ENCODE data around the gene GLT1D1. TPM values are rescaled to one million over a fixed set of nuclear protein-coding genes. Genes with fewer than 3 reads are reported as not detected.

GLT1D1 gene
- total RNA-seq, 1 experiment from 2014 or later, result not detected

DNA sequence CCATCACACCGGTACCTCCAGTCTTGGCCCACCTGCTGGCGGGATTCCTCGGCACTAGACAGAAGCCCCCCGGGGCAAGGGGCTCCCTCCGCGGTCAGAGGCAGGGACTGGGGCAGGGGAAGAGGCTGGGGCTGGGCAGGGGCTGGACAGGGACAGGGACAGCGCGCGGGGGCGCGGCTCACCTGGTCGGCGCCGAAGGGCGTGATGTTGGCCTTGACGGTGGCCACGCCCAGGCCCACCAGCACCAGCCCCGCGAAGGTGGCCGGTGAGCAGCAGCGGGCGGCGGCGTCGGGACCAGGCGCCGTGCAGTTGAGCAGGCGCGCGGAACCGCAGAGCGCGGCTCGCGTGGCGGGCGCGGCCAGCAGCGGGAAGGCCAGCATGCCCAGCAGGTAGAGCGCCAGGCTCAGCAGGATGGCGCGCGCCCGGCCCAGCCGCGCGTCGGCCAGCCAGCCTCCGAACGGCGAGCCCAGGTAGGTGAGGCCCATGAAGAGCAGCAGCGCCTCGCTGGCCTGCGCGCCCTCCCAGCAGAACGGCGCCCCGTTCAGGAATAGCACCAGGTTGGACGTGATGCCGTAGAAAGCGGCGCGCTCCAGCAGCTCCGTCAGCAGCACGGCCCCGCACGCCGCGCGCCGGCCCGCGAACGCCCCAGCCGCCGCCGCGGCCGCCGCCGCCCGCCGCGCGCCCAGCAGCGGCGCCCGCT lies 29.9 kb upstream of the GLT1D1 start (continued):
- TF ChIP-seq, protein P1, sequence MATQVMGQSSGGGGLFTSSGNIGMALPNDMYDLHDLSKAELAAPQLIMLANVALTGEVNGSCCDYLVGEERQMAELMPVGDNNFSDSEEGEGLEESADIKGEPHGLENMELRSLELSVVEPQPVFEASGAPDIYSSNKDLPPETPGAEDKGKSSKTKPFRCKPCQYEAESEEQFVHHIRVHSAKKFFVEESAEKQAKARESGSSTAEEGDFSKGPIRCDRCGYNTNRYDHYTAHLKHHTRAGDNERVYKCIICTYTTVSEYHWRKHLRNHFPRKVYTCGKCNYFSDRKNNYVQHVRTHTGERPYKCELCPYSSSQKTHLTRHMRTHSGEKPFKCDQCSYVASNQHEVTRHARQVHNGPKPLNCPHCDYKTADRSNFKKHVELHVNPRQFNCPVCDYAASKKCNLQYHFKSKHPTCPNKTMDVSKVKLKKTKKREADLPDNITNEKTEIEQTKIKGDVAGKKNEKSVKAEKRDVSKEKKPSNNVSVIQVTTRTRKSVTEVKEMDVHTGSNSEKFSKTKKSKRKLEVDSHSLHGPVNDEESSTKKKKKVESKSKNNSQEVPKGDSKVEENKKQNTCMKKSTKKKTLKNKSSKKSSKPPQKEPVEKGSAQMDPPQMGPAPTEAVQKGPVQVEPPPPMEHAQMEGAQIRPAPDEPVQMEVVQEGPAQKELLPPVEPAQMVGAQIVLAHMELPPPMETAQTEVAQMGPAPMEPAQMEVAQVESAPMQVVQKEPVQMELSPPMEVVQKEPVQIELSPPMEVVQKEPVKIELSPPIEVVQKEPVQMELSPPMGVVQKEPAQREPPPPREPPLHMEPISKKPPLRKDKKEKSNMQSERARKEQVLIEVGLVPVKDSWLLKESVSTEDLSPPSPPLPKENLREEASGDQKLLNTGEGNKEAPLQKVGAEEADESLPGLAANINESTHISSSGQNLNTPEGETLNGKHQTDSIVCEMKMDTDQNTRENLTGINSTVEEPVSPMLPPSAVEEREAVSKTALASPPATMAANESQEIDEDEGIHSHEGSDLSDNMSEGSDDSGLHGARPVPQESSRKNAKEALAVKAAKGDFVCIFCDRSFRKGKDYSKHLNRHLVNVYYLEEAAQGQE (IDR thresholded peaks at IDR 0.05; ENCODE audit: low read depth), result no peak; the same call in 1 of the 2 replicates

DNA sequence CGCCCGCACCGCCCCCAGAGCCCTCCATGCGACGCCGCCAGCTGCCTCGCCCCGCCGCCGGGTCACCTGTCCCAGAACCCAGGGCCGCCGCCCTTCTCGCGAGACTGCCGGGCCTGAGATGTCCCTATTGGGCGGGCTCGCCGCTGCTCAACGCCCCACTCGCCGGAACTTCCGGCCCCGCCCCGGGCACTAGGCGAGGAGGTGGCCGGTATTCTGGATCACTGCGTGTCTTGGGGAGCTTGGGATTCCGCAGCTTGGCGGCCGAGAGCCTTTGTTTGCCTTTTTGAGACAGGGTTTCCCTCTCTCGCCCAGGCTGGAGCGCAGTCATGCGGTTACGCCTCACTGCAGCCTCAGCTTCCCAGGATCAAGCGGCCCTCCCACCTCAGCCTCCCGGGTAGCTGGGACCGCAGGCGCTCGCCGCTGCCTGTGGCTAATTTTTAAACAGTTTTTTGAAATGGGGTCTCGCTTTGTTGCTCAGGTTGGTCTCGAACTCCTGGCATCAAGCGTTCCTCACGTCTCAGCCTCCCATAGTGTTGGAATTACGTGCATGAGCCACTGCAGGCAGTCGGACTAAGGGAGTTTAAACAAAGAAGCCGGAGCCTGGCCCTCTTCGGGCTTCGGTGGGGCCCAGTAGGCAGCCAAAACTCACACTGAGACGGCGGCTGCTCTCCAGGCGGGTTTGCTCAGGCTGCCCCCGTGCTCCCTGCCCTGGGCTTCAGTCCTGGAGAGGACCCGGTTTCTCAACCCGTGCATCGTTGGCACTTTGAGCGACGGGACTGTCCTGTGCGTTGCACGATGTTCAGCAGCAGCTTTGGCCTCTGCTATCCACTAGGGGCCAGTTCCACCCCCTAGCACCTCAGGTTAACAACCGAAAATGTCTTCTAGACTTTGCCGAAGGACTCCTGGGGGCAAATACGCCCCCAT lies 29.1 kb upstream of the GLT1D1 start, which contains the start of gene SLC15A4:
Gene SLC15A4, minus strand, starts transcription at position 43 of the 924 bp plus-strand sequence. Its CDS starts 15 bp downstream, at position 28.
- POLR2A ChIA-PET, result interaction anchor here (0.9 kb wide), 2 partner anchors 9 to 14 kb away, joined by 3 read pairs; no protein-coding TSS in a partner anchor
- intact Hi-C loops (cut with micrococcal nuclease), result loop anchor here (5.0 kb wide), 1 partner anchor 42 kb away; no protein-coding TSS in a partner anchor
- TF ChIP-seq POLR2A (IDR thresholded peaks at IDR 0.05; ENCODE audit: borderline replicate concordance, extremely low read depth, insufficient read depth, insufficient read length), result peak; percentile 70
- TF ChIP-seq, protein P2, sequence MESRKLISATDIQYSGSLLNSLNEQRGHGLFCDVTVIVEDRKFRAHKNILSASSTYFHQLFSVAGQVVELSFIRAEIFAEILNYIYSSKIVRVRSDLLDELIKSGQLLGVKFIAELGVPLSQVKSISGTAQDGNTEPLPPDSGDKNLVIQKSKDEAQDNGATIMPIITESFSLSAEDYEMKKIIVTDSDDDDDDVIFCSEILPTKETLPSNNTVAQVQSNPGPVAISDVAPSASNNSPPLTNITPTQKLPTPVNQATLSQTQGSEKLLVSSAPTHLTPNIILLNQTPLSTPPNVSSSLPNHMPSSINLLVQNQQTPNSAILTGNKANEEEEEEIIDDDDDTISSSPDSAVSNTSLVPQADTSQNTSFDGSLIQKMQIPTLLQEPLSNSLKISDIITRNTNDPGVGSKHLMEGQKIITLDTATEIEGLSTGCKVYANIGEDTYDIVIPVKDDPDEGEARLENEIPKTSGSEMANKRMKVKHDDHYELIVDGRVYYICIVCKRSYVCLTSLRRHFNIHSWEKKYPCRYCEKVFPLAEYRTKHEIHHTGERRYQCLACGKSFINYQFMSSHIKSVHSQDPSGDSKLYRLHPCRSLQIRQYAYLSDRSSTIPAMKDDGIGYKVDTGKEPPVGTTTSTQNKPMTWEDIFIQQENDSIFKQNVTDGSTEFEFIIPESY (IDR thresholded peaks at IDR 0.05; ENCODE audit: extremely low read depth, insufficient replicate concordance, low read length), result peak; percentile 98
- no peak for TF ChIP-seq SRF (IDR thresholded peaks at IDR 0.05; ENCODE audit: low read depth)
- no peak for TF ChIP-seq EGR1 (IDR thresholded peaks at IDR 0.05; ENCODE audit: low read depth)
- TF ChIP-seq POLR2AphosphoS5 (IDR thresholded peaks at IDR 0.05; ENCODE audit: low read depth, low read length), result peak; percentile 99
- peak; percentile 57 for TF ChIP-seq YY1 (IDR thresholded peaks at IDR 0.05; ENCODE audit: extremely low read depth, insufficient replicate concordance, low read depth, low read length)
- TF ChIP-seq SP1 (IDR thresholded peaks at IDR 0.05; ENCODE audit: low read depth), result peak; percentile 87
- no peak for TF ChIP-seq JUND (IDR thresholded peaks at IDR 0.05)
- TF ChIP-seq SIN3A (IDR thresholded peaks at IDR 0.05; ENCODE audit: low read depth), result peak; percentile 69
- no peak for TF ChIP-seq TCF7L2 (IDR thresholded peaks at IDR 0.05; ENCODE audit: borderline replicate concordance, extremely low read depth, insufficient read depth, insufficient read length)
- TF ChIP-seq, protein P3, sequence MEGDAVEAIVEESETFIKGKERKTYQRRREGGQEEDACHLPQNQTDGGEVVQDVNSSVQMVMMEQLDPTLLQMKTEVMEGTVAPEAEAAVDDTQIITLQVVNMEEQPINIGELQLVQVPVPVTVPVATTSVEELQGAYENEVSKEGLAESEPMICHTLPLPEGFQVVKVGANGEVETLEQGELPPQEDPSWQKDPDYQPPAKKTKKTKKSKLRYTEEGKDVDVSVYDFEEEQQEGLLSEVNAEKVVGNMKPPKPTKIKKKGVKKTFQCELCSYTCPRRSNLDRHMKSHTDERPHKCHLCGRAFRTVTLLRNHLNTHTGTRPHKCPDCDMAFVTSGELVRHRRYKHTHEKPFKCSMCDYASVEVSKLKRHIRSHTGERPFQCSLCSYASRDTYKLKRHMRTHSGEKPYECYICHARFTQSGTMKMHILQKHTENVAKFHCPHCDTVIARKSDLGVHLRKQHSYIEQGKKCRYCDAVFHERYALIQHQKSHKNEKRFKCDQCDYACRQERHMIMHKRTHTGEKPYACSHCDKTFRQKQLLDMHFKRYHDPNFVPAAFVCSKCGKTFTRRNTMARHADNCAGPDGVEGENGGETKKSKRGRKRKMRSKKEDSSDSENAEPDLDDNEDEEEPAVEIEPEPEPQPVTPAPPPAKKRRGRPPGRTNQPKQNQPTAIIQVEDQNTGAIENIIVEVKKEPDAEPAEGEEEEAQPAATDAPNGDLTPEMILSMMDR (IDR thresholded peaks at IDR 0.05 in 2 of 3, conservative IDR thresholded peaks at IDR 0.05 in 1 of 3; ENCODE audit: borderline replicate concordance in 1 of 3, insufficient read depth in 1 of 3, low read depth in 2 of 3, low read length in 2 of 3), result peak in 1 of 3 experiments; percentile 20; a peak in 2 of 6 replicates
- TF ChIP-seq, protein P4, sequence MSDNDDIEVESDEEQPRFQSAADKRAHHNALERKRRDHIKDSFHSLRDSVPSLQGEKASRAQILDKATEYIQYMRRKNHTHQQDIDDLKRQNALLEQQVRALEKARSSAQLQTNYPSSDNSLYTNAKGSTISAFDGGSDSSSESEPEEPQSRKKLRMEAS (IDR thresholded peaks at IDR 0.05), result peak; percentile 67

More for the DNA sequence above, 29.1 kb upstream of the GLT1D1 start, which contains the start of gene SLC15A4:
- Histone ChIP-seq H3K27me3 (ENCODE audit: insufficient read depth, low read length) (no peaks in the 10 kb centered on the region), H3K4me1 (ENCODE audit: control insufficient read depth in 1 of 2, insufficient read depth in 2 of 2, low read length in 2 of 2) (peaks cover 0 to 11% of the 10 kb centered on the region in 2 experiments; a peak in 2 of 4 replicates), H2AFZ (ENCODE audit: low read depth, low read length, poor library complexity, severe bottlenecking) (peak within 1 kb of the TSS; percentile 90), H4K20me1 (ENCODE audit: insufficient read depth) (no peaks in the 10 kb centered on the region), H3K36me3 (ENCODE audit: control insufficient read depth in 1 of 2, insufficient read depth in 2 of 2, low read length in 2 of 2) (0 out of 4 replicates have a peak, but pooled peaks cover 0 to 3% of the 10 kb centered on the region in 2 experiments), H3K9me2 (ENCODE audit: insufficient read depth) (no peaks in the 10 kb centered on the region), H3K9me3 (ENCODE audit: control insufficient read depth in 1 of 2, insufficient read depth in 1 of 2, low read depth in 1 of 2, low read length in 2 of 2) (no peaks in the 10 kb centered on the region), H3K4me2 (ENCODE audit: low read length) (peak within 1 kb of the TSS; percentile 95), H3K27ac (ENCODE audit: low read depth, low read length) (peak within 1 kb of the TSS; percentile 95), H3K9ac (ENCODE audit: low read length) (peak within 1 kb of the TSS; percentile 89), H3K79me2 (ENCODE audit: insufficient read depth, low read length) (peaks cover 43% of the 10 kb centered on the region), H3K4me3 (replicated peaks in 1 of 2; ENCODE audit: low read depth in 1 of 2, low read length in 2 of 2) (peak within 1 kb of the TSS; percentile 90 to 94)
- ATAC-seq (peak; percentile 92), DNase-seq (ENCODE audit: low read depth, low spot score) (peak; percentile 80)
- ChIA-PET RAD21 (ENCODE audit: low non-redundant PET in 1 of 2, low total read pairs in 2 of 2, uncharacterized antibody in 2 of 2, unreplicated experiment in 2 of 2) (interaction anchor here in 1 of 2 experiments (0.6 kb wide), 1 partner anchor 95 kb away, joined by 3 read pairs; no protein-coding TSS in a partner anchor), CTCF (no interaction called here)
- BruUV-seq (replicated peaks), result TSS peak; percentile 87
